Stimulated activated CD8-positive, alpha-beta memory T cell treated with anti-CD3 and anti-CD28 coated beads, Interleukin-4, amount 100 ng/mL, for 1 hour (primary cell): ENCODE measurements around the gene SHF.
A peak's percentile ranks its signal among the peaks of the same experiment; 100 is the strongest.

Experiments
- DNase-seq, 2 donors: peaks; one replicate each; pipeline ENCODE4 v3.0.0-alpha.2; 2020; ENCODE audit warnings: low read depth in 2 of 2, low spot score in 1 of 2

The SHF gene

DNA sequence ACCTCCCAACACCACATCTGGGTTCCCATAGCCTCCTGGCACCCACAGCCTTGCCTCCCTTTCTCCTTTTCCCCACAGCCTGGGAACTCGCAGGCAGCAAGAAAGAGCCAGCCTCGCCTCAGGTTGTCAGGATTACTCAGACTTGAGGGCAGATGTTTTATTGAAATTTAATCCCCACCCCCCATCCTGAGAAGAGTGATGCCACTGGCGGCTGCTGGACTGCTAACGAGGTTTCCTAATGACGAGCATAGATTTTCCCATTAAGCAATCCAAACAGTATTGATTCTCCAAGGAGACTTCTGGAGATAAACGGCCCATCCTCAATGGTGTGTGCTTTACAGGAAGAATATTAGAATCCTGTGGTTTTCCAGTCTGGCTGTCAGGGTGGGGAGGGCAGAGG, 13.7 kb downstream of the SHF start:
- no peak for DNase-seq

DNA sequence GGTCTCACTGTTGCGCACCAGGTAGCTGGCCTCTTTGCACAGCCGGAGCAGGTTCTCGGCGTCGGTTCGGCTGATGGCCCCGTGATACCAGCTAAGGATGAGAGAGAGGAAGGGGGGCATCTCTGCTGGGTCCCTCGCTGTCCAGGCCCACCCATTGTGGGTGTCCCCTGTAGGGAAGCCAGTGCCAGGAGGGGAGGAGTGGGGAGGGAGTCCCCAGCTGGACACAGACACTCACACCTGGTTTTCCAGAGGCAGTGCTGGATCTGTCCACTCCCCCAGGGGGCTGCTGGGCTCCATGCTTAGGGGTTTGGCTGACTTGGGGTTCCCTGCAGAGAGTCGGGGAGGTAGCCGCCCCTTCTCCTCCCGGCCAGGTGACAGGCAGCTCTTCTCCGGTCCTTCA, 15.9 kb downstream of the SHF start:
- no peak for DNase-seq

DNA sequence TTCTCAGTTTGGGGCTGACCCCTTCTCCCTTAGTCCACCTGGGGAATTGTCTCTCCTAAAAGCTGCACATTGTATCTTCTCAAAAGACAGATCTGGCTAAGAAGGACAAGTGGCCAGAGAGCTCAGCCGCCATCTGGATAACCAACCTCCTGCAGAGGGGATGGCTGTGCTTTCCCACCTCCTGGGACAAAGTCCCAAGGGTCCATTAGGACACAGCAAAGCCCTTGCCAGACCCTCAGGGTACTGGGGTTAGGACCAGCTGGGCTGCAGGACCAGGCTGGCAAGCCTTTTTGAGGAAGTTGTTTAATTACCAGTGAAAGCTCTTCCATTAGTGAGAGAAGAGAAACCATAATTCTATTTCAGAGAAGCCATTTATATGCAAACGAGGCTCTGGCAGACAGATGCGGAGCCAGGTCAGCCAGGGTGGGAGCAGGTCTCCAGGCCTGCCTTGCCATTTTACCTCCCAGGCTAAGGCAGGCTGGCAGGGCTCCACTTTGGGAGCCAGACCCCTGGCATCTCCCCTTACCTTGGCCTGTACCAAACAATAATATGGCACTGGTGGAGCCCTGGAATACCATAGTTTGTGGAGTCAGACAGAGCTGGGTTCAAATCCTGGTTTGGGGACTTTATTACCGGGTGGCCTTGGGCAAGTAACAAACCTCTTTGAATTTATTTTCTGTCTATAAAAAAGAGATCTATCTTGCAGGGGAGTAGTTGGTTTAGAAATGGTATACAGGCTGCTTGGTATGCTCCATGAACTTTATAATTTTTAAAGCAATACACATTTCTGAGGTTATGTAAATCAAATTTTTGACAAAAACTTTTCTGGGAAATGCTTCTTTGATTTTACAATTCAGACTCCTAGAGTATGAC, 17.9 kb downstream of the SHF start:
- DNase-seq, result no peak

DNA sequence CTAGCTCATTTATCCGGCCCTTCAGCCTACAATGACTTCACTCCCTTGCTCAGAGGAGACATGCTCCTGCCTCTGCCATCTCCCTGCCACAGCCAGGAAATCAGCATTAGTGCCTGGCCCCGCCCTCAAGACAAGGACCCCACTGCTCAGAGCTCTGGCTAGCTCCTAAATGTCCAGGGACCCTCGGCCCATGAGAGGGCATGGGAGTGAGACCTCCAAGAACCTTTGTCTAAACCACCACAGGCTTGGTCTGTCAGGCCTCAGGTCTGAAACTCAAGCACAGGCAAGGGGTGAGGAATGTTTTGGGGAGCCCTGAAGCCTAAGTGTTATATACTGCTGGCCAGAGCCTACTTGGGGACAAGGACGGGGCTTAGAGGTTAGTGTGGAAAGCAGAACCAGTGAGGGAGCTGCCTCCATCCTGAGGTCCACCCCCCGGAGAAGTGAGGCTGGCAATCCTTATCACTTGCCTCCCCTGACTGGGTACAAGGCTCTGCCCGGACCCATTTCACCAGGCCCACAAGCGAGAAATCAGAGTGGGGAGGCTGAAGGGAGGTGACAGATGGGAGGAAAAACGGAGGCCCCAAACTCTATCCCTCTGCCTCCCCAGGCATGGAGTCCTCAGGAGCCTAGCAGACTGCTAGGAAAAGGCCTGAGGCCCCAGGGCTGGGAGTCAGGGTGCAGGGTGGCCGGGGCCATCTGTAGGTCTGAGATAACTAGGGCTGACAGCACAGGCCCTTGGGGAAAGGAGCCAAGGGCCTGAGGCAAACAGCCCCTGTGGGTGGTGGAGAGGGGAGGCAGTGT, 18.8 kb downstream of the SHF start:
- no peak for DNase-seq

DNA sequence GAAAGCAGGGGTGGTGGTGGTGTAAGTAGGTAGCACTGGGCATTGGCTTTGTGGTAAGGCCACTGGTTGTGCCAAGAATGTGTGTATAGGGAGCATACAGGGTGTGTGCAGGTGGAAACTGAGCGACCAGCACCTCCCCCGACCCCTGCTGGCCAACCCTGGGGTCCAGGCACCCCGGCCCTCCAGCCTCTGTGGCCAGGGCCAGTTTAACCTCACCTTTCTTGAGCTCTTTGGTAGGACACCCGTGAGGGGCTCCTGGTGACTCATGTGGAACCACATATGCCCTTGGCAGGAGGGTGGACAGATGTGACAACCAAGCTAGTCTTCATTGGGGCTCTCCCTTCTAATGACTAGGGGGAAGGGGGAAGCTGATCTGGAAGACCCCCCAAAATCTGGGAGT, 19.5 kb downstream of the SHF start:
- no peak for DNase-seq

DNA sequence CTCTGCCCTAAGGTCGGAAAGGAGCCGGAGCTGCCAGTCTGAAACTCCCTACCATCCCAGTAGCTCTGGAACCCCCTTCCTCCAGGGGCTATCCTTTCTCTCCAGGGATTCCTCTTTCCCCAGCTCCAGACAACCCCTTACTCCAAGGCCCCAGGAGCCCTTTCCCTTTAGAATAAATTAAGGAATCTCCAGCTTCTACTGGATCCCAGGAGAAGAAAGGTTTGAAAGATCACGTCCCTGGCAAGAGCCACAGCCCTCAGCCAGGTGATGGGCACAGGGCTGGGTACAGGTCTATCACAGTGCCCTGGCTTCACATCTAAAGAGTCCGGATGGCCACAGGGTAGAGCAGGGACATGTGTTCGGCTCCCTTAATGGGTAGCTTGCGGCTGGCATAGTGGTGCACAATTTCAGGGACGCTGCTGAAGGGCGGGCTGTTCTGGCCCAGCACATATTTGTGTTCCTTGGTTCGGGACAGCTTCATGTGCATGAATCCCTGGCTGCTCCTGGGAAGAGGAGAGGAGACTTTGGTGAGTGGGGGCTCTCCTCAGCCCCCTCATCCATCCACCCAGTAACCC, 20.0 kb downstream of the SHF start:
- no peak for DNase-seq

DNA sequence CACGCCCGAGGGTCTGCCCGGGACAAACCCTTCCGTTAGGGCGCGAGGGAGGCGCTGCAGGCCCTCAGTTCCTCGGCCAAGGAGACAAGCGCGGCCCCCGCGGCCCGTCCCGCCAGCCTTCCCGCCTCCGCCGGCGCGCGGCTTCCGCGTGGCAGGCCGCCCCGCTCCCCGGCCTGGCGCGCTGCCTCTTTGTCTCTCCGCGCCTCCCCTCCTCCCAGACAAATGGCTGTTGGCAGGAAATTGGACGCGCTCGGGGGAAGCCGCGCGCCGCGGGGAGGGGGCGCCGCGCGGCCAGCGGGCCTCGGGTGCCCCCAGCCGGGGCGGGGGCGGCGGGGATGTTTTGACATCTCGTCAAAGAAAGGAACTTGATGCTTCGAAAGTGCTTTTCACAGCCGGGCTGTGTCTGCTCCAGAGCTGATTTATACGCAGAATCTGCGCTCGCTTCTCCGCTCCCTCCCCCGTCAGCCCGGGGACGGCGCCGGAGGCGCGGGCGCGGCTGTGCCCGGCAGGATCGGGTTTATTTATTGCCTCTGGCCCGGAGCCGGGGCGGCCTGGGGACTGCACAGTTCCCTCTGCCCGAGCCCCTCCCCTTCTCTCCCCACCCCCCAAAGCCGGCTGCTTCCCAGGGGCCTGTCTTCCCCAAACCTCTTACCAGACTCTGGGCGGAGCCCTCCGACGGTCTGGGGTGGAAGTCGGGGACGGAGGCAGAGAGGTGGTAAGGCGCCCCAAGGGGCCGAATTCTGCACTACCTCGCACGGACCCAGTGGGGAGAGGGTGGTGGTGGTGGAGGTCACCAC, 20.7 kb downstream of the SHF start:
- peak; percentile 45 to 66 for DNase-seq

DNA sequence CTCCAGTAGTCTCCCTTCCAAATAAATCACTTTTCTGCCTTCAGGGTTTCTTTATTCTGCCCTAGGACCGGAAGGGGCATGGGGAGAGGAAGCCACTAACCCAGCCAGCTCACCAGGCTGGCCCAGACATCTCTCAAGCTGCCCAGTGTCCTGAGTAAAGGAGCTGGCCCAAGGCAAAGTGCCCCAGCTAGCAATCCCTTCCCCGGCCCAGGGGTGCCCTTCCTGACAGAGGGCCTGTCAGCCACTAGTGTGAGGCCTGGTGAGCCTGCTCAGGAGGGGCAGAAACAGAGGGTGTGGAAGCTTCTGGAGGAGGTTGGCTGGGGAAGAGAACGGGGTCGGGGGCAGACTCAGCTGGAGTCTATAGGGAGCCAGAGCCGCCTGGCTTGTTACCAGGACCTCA, 22.2 kb downstream of the SHF start:
- DNase-seq, result no peak

DNA sequence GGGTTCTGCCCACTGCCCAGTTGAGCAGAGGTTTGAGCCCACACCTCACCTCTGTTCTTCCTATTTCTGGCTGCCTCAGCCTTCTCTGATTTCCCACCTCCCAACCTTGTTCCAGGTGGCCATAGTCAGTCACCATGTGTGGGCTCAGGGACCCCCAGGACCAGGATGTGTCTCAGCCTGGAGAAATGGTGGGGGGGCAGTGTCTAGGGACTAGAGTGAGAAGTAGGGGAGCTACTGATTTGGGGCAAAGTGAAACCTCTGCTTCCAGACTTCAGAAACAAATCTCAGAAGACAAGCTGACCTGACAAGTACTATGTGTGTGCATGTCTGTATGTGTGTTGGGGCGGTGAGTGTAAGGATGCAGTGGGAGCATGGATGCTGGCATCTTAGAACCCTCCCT, 22.9 kb downstream of the SHF start:
- DNase-seq, result no peak

DNA sequence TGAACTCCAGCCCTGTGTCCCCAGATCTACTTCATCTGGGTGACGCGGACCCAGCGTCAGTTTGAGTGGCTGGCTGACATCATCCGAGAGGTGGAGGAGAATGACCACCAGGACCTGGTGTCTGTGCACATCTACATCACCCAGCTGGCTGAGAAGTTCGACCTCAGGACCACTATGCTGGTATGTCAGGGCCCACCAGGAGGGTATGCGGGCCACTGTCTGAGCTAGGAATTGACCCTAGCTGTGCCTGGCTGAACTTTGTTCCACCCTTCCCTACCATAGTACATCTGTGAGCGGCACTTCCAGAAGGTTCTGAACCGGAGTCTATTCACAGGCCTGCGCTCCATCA, 24.3 kb downstream of the SHF start:
- no peak for DNase-seq

DNA sequence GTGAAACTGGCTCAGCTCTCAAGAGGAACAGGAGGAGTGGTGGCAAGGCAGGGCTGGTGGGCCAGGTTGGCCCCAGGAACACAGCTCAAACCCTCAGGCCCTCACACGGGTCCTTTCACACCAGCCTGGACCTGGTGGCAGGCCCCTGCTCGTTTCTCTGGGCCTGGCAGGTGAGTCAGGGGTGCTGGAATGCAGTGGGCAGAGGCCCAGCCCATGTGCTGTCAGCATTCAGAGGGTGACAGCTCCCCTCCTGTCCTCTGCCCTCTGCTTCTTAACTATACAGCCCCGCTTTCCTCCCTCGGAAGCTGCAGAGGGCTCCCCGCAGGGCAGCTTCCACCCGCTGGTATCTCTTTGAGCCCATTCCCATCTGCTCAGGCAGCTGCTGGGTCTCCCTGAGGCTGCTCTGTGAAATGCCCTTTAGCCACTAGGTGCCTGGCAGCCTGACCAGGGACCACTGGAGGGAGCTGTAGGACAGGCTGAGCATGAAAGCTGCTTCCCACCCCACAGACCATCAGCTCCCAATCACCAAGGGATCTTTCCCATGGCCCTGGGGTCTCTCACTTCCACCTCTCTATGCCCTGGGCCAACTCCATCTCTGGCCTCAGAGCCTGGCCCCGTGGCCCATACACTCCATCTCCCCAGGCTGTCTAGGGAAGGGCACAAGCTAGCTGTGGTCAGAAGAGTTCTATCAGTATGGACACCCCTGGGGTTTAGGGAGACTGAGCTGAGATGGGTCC, 24.8 kb downstream of the SHF start:
- DNase-seq, result peak in 1 of 2 donors; percentile 40

DNA sequence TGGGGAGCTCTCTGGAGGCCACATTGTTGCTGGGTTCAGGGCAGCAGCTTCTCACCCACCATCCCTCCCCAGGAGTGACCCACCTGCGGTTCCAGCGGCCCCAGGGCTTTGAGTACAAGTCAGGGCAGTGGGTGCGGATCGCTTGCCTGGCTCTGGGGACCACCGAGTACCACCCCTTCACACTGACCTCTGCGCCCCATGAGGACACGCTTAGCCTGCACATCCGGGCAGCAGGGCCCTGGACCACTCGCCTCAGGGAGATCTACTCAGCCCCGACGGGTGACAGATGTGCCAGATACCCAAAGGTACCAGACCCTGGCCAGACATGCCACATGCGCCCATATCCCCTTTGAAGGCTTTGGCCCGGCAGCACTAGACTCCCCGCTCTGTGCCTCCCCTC, 26.1 kb downstream of the SHF start:
- DNase-seq, result no peak

DNA sequence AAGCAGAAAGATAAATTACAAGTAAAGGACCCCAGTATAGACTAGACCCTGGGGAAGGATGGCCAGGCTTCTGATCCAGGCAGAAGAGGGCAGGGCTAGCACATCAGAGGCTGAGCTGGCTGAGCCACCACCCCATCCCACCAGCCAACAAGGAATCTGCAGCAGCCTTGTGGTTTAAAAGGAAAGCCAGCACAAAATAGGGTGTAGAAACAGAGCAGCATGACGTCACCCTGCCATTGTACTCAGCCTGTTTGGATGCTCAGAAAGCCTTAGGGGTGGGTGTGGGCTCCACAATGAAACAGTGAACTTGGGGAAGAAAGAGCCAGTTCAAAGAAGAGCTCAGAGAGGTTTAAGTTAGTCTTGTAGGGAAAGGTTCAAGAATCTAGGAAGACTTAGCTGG, 29.8 kb downstream of the SHF start:
- DNase-seq, result no peak

DNA sequence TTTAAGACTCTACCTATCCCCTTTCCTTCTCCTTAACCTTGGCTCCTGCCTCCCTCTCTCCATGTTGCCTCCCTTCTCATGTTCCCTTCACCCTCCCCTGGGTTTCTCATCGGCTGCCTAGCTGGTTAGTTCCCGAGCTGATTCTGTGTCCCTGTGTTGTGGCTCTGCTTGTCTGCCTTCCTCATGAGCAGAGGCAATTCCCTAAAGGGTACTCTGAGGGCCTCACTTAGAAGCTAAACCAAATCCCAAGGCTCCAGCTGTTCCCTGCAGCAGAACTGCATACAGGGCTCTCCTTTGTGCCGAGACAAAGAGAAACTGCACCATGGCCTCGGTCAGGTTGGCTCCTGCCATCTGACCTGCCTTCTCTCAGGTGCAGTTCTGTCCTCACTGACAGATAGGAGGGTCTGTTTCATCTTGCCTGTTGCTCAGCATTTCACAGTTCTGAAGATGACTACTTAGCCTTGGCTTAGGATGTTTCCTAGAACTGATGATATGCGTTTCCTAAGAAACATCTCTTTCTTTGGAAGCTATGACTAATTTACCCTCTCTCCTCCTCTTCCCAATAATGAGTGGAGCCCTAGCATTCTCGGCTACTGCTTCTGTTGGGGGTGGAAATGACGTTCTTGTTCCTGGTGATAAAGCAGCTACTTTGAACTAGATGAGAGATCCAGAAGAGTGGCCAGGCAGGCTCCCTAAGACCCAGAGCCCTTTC, 30.9 kb downstream of the SHF start:
- no peak for DNase-seq

DNA sequence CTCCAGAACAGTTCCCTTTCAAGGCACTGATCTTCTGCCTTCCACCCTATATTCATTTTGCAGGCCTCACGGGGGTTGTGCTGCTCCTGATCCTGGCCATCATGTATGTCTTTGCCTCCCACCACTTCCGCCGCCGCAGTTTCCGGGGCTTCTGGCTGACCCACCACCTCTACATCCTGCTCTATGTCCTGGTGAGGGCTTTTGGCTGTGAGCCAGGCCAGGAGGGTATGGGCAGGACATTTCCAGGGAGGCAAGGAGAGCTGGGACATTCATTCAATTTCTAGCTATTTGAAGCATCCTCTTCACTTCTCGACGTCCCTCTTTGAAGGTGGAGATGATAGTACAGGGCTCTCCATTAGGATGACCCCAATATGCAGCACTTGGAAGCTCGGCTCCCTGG, 32.0 kb downstream of the SHF start:
- DNase-seq, result no peak

DNA sequence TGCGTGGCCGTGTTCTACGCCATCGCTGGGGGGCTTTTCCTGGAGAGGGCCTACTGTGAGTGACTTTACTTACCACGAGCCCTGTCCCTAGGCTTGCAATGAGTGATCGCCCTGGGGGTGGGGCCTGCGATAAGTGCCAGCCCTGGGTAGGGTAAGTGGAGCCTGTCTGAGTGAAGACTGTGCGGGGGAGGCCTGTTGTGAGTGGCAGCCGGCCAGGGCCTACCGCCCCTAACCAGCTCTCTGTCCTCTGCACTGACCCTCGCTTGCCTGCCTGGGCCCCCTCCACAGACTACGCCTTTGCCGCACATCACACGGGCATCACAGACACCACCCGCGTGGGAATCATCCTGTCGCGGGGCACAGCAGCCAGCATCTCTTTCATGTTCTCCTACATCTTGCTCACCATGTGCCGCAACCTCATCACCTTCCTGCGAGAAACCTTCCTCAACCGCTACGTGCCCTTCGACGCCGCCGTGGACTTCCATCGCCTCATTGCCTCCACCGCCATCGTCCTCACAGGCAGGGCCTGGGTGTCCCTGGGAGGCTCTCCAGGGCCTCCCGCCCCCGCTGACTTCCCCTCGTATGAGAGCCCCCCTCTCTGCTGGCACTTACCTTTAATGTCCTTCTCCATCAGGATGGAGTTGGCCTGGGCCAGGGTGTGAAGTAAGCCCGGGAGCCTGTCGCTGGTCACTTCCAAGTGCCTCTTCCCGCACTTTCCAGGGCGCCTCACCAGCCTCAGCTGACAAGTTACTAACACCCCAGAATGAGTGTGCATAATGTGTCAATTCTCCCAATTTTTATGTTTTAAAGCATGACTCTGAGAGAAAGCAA, 35.6 kb downstream of the SHF start:
- DNase-seq, result no peak

DNA sequence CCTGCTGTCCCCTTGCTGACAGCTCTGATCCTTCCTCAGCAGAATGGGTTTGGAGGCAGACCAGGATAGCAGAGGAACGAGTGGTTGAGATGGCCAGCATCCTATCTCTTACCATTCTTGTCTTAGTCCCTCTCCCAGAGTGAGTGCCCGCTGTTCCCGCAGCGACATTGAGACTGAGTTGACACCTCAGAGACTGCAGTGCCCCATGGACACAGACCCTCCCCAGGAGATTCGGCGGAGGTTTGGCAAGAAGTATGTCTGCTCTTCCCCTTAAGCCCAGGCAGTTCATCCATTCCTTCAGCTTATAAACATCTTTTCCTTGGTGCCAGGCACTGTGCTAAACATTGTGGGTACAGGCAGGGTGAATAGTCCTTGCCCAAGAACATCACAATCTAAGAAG, 36.8 kb downstream of the SHF start:
- DNase-seq, result no peak

DNA sequence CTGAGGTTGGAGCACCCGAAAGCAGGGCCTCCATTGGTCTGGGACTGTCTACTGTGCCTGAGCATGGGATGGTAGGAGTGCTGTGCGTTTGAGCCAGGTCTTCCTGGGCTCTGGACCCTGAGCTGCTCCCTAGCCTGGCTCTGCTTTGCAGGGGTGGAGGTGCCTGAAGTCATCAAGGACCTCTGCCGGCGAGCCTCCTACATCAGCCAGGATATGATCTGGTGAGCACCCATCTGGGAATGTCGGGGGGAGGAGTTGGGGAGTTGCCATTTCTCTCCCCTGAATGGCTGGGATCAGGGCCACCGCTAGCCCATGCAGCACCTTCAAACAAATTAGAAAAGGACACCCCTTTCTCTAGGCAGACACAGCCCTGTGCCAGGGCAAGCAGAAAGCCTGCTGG, 37.3 kb downstream of the SHF start:
- DNase-seq, result no peak

DNA sequence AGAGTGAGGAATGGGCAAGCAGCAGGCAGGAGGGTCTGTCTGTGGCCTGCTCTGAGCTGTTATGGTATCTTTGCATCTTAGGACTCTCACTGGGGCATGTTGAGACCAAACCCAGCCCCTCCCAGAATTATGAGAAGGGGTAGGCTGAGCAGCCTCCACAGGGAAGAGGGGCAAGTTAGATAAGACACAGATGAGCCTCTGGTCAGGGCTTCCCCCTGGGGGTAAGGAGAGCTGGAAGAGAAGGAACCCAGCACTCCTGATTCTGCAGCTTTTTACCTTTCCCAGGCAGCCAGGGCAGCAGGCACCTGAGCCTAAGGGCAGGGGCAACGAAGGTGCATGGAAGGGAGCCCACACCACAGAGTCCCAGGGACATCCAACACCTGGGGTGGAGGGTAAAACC, 38.7 kb downstream of the SHF start:
- no peak for DNase-seq
